Stimulated activated naive CD4-positive, alpha-beta T cell (primary cell): Measurements from ENCODE around the gene KRI1.
"Not testable (repeated sequence)": the region's sequence is repeated elsewhere in the genome, so short reads cannot be mapped to it uniquely, and the experiment has no call there.

ENCODE experiments used
- DNase-seq, 6 experiments: peaks; one replicate each; lab custom pipeline; 2025; lab: John Stamatoyannopoulos, UW

Gene KRI1

DNA sequence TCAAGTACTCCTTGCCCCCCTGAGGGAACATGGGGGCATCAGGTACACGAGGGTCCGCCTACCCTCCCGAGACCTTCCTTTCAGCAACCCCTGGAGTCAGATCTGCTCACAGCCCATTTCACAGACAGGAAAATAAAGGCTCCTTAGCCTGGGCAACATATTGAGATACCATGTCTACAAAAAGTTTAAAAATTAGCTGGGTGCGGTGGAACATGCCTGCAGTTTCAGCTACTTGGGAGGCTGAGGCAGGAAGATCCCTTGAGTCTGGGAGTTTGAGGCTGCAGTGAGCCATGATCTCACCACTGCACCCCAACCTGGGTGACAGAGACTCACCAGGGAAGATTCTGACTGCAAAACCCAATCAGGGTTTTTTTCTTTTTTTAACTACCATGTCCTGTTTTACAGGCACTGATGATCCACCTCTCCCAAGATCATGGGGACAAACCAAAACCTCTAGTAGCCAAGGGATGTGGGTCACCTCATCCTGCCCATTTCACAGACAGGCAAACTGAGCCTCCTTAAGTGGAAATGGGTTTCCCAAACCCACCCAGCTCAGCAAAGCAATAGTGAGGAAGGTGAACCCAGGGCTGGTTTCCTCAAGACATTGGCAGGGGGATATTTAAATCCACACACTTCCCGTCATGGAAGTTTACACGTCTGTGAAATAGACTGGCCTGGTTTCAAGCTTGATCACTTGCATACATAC, 9.4 kb upstream of the KRI1 start:
- no peak for DNase-seq

DNA sequence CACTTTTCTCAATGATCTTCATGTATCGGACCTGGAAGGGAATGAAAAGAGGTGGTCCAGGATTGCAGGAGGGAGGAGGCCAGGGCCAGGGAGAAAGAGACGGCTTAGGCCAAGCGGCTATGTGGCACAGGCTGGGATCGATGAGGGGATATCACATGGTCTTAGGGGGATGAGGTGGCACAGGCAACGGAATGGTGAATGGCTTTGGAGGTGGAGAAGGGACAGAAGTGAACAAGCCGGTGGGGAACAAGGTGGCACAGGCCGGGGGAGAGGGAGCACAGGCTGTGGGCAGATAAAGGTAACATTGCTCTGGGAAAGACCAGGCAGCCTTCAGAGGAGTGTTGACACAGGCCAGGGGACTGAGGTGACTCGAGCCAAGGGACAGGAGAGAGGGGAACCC, 8.7 kb upstream of the KRI1 start:
- no peak for DNase-seq

DNA sequence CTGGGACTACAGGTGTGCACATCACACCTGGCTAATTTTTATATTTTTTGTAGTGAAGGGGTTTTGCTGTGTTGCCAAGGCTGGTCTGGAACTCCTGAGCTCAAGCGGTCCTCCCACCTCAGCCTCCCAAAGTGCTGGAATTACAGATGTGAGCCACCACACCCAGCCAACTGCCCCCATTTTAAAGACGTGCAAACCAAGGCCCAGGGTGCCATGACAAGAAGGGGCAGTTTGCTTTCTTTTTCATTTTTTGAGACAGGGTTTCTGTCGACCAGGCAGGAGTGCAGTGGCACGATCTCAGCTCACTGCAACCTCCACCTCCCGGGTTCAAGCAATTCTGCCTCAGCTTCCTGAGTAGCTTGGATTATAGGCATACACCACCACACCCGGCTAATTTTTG, 8.0 kb upstream of the KRI1 start:
- DNase-seq = not testable (repeated sequence)

DNA sequence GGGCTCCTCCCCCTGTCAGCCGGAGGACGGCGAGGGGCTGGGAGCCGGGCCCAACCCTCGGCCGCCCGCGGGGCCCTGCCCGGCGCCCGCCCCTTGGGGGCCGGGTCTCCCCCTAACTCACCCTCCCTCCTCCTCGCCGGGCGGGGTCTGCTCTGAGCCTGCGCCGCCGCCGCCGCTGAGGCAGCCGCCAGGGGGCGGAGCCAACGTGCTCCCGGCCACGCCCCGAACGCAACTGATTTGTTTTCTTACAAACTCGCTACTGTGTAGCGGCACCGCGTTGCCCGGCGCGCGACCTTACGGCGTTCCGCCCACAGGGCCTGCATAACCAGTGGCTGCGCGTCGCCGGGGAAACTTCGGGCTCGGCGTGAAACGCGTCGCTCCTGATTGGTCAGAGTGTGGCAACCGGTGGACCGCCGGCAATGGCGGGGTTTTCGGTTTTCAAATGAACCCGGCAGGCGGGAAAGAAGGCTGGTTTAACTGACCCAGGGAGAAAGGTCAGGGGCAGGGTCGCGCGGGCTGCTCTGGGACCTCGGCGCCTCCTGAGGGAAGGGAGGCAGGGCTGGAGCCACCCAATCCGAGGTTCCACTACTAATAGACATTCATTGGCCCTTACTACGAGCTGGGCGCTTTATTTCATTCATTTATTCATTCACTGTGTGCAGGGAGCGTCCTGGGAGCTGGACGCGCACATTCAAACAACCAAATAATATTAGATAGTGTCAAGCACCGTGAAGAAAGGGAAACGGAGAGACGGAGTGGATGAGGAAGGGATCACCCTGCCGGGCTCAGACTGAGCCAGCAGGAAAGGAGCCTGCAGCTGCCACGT, 3.2 kb upstream of the KRI1 start, which contains the start of gene CDKN2D:
Gene CDKN2D, minus strand, starts transcription at position 154 of the 826 bp plus-strand sequence. CDS start 326 bp downstream, outside the sequence.
- peak; percentile 98 to 100 (median 99) for DNase-seq

DNA sequence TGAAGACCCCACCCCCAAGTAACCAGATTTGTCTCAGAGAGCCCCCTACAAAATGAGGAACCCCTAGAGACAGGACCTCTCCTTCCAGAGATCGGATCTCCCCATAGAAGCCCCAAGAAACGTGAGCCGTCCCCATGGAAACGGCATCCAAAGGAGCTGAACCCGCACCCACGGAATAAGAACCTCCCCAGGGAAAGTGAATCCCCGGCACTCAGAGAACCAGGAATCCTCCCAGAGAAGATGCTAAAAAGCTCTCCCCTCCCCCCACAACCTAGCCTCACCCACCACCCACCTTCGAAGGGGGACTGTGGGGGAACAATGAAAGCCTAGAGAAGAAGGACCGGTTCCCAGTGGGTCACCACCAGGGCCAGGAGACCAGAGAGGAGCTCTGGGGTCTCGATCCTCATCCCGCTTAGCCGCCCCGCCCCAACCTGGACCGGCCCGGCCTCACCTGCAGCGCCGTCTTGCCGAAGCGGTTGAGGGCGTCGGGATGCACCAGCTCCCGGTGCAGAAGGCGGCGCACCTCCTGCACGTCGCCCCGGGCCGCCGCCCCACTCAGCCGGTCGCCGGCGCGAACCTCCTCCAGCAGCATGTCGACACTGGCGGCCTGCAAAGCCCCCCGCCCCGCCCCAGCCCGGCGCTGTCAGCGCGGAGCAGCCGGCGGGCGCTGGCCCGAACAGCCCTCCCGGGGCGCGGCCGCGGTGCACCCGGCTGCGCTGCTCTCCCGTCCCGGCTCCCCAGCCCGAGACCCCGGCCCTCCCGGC, 2.4 kb upstream of the KRI1 start:
- peak in 4 of 6 experiments; percentile 26 to 81 (median 54) for DNase-seq

DNA sequence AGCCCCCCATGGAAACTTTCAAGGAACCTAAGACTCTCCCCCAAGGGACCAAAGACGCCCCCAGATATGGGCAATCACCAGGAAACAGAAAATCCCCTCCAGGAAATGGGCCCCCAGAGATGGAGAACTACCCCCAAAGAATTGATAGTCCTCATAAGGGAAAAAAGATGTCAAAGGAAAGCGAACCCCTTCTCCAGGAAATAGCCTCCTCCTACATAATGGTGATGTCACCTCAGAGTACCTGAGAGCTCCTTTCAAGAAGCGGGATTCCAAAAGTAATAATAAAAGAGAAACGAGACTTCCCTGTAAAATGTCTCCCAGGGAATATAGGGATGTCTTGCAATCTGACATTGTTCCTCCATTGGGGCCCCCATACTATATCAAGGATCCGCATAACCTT, 1.8 kb upstream of the KRI1 start:
- no peak for DNase-seq

DNA sequence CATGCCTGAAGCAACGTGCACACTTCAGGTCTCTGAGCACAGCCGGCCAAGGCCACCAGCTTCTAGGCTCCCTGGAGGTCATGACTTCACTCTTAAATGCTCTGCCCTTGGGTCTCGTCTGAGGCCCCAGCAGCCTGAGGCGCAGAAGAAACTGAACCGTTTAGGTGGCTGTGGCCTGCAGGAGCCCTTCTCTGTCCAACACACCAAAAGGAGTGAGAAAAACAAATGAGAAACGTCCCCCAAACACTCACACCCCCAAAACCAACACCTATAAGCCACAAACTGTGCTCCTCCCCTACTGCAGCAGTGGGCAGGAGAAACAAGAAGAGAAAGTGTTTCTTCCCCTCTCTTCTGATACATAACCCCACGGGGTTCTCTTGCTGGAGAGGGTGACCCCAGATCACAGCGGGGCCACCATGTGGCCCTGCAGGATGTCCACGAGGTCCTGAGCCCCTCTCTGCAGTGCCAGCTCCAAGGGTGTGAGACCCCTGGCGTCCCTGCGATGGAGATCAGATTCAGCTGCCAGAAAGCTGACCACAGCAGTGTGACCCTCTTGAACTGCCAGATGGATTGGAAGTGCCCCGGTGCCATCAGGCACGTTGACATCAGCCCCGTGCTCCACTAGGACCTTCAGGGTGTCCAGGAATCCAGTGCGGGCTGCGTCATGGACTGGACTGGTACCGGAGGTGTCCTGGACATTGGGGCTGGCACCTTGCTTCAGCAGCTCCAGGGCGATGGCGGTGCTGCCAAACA, 1.0 kb upstream of the KRI1 start:
- DNase-seq = peak; percentile 26 to 69 (median 50)

DNA sequence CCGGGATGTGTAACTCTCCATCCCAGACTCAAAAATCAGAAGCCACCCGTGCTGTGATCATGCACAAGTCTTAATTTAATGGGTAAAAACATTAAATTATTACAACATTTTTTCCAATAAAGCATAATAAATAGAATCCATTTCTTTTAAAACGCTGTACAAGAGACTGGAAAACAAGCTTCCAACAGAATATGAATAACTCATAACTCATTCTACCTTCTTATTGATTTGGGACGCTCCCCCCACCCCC, 523 bp upstream of the KRI1 start:
- DNase-seq = no peak

DNA sequence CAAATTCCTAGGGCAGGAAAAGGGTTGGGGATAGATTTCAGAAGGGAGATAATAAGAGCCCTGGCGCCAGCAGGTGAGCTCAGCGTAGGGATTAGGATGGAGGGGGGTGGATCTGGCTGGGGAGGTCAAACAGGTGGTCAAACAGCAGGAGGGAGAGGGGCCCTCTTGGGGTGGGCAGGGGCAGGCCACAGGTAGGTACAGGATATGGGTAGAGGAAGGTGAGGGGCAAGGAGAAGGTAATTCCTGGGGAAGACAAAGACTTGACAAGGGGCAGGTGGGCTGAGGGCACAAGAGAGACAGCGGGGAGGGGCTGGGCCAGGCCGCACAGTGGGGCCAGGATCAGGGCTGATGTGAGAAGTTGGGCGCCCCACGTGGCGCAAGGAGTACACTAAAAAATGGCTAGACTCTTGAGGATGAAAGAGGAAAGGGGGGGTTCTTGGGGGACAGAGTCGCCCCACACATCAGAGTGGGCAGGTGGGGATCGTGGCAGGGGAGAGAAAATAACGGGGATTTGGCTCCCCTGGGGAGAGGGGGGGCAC, 713 bp downstream of the KRI1 start:
- DNase-seq = peak in 4 of 6 experiments; percentile 30 to 56 (median 43)

DNA sequence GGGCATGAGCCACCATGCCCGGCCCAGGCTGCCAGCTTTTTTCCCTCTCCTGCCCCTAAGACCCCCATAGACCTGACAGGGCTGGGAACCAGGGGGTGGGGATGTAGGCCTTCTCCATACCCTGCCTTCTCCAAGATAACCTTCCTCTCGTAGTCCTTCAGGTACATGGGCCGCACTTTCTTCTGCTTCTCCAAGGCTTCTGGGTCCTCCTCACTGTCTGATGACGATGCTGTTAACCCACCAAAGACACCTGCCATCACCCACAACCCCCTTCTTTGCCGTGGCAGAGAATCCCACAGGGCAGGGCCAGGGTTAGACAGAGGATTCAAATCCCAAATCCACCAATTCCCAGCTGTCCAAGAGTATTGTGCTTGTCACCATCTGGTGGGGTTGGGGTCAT, 3.2 kb downstream of the KRI1 start:
- DNase-seq = no peak

DNA sequence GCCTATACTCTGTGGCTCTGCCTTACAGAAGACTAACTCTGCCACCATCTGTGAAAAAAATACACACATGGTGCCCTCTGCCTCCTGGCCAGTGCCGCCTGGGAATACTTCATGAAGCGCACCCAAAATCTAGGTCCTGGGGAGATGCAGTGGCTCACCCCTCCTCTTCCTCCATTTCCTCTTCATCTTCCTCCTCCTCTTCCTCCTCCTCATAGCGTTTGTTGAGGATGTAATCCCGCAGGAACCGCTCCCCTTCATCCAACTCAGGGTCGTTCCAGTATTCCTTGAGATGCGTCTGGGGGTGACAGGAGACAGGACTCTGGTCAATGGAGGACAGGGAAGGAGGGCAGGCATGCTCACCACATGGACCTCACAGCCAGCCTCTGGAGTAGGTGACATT, 5.7 kb downstream of the KRI1 start:
- no peak for DNase-seq

DNA sequence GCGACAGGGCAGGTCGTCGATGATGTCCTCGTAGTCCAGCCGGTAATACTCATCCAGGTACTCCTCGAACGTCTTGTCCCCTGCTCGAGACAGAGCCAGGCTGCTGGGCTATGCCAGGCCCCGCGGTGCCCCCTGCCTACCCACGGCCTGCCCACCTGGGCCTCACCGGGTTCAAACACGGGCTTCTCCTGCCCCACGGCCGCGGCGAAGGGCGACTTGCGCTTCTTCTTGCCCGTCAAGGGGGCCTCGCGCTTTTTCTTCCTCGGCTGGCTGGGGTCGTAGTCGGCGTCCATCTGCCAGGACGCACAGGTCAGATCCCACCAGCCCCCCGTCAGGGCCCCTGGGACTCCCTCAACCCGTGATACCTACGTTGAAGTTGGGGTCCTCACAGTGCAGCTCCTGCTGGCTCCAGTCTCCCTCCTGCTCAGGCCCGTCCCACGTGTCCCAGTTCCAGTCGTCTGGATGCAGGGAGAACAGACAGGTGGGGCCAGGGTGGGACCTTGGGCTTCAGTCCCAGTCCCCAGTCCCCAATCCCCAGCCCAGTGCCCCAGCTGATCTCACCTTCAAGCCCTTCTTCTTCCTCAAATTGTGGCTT, 8.1 kb downstream of the KRI1 start:
- no peak for DNase-seq

DNA sequence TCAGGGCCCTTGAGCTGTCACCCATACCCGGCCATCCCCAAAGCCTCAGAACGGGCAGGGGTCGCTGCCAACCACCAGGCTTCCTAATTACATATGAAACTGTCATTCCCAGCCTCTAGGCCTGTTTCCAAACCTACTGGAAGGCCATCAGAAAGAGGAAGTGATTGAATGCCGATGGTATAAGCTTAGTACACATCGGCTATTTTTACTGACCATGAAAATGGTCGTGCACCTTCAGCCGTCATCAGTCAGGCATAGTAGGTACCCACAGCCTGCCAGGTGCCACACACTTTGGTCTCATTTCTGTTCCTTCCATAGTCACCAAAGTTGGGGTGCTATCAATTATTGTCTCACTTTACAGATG, 10.2 kb downstream of the KRI1 start:
- no peak for DNase-seq

DNA sequence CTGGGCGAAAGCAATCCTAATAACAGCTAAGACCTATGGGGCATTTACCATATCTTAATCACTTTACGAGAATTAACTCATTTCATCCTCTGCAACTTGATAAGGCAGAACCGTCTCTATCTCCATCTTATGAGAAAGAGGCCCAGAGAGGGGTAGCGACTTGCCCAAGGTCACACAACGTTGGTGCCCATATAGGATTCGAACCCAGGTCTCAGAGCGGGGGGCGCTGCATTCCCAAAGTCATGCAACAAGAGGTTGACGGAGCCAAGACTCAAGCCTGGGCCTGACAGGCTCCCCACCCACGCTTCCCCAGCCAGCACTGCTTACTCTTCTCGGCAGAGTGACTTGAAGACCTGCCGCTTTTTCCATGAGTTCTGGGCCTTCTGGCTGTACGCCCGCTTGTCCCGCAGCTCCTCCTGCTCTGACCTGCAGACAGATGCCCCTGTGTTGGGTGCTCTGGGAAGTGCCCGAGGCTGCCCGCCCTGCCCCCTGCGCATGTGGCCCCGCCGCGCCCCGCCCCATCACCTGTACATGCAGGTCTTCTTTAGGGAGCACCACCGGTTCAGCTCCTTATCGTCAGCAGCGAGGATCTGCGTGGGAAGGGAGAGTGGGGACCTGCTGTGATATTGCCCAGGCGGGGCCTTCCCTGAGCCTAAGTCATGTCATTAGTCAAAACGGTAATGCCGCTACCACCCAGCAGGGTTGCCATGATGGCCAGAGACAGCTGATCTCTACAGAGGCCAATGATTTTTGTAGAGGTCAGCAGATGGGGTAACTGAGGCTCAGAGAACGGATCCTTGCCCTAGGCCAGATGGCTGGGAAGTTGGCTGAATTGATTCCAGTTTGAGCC, 10.8 kb downstream of the KRI1 start:
- no peak for DNase-seq

DNA sequence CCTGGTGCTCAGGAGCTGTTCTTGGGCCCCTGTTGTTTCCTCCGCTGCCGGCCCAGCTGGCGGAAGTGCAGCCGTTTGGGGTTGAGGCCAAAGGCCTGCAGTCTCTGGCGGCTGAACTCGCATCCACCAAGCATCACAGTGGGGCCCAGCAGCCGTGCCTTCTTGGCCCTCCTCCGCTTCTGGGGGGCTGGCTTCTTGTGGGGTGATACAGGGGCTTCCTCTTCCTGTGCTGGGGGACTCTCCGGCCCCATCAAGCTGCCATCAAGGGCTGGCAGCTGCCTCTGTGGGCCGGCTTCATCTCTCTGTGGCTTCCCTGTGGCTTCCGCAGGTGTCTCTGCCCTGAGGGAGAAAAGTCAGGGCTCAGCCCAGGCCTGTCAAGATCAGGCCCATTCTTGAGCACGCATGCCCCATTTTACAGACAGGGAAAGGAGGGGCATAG, 11.8 kb downstream of the KRI1 start:
- DNase-seq = peak; percentile 22 to 70 (median 34)

DNA sequence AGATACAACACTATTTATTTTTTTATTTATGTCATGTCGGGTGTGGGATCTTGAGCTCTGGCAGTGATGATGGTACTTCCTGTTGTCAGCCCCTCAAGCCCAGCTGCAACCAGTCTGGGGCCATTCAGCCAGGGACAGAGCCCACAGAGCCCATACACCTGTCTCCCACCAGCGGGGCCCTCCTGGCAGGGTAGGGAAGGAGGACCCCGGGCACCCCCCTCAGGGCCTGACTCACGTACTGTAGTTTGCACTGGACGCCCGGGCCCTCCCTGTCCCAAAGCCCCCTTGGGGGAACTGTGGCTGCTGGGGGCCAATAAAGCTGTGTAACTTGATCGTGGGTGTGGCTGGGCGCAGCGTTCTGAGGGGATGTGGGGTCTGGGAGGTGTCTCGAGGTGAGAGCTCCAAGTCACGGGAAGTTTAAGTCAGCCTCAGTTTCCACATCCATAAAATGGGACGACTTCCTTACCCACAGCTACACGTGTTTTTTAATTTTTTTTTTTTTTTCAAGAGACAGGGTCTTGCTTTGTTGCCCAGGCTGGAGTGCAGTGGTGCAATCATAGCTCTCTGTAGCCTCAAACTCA, 12.6 kb downstream of the KRI1 start:
- DNase-seq = peak in 2 of 6 experiments; percentile 13 to 15

DNA sequence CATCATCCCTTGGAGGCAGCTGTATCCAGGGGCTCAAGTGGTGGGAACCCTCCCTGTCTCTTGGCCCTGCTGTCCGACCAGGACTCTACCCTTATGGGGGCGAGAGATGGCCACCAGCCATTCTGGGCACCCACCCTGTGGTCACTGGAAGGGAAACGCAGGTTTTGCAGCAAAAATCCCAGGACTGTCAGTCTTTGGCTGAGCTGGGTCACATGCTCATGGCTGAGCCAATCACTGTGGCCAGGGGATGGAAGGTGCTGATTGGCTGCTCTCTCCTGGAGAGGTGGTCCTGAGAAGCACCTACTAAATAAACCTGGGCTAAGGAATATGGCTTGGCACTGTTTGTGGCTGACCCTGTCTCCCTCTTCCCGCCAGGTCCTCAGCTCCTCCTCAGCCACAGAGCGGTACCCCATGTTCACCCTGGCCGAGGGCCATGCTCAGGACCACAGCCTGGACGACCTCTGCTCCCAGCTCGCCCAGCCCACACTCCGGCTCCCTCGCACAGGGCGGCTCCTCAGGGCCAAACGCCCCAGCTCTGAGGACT, 13.2 kb downstream of the KRI1 start:
- DNase-seq = peak in 2 of 6 experiments; percentile 16 to 21

DNA sequence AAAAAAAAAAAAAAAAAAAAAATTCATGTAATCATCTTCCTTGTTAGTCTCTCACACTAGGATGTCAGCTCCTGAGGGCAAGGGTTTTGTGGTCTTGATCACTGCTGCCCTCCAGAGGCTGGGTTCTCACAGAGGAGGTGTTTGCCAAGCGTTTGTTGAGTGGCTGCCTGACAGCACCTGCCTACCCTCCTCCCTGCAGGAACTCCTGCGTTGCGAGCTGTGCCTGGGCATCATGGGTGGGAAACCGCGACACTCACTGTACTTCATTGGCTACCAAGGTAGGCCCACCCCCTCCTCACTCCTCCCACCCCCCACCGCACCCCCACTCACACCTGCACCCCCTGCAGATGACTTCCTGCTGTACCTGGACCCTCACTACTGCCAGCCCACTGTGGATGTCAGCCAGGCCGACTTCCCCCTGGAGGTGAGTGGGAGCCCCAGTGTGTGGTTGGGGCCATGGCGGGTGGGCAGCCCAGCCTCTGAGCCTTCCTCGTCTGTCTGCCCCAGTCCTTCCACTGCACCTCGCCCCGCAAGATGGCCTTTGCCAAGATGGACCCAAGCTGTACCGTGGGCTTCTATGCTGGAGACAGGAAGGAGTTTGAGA, 14.0 kb downstream of the KRI1 start:
- DNase-seq = peak in 4 of 6 experiments; percentile 10 to 23 (median 17)

DNA sequence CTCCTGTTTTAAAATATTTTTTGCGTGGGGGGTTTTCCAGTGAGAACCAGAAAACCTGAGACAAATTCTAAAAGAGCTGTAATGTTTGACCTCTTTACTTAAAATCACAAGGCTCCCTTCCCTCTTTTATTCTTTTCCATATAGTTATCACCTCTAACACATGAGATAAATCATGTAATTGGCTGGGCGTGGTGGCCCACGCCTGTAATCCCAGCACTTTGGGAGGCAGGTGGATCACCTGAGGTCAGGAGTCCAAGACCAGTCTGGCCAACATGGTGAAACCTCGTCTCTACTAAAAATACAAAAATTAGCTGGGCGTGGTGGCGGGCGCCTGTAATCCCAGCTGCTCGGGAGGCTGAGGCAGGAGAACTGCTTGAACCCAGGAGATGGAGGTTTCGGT, 14.8 kb downstream of the KRI1 start:
- not testable (repeated sequence) for DNase-seq
